Kidney (tissue), 14 donors: ENCODE data around the gene PLEKHM3. TPM values are rescaled to one million over a fixed set of nuclear protein-coding genes. Genes with fewer than 3 reads are reported as not detected.

Source experiments
- DNase-seq, 5 donors: peaks; one replicate each; pipeline ENCODE4 v3.0.0-alpha.2; 2013 to 2020
- FAIRE-seq: peaks from 2 replicates; lab custom pipeline; 2012; peaks lifted over from hg19 to GRCh38; lab: Jason Lieb, UNC
- H3K27ac ChIP-seq, 2 donors: one replicate each; pipeline ENCODE4 v1.7.0; 2013; ENCODE audit warnings: low read depth in 2 of 2, low read length in 2 of 2, inconsistent platforms in 1 of 2
- H3K27me3 ChIP-seq: one replicate; pipeline ENCODE4 v1.7.1; 2013; ENCODE audit warnings: low read length, inconsistent platforms; ENCODE audit not compliant: control insufficient read depth, insufficient read depth
- H3K36me3 ChIP-seq, 3 donors: one replicate each; pipeline versions ENCODE4 v1.7.0 to v1.7.1; 2013; ENCODE audit warnings: low read length in 3 of 3, control low read depth in 1 of 3, inconsistent platforms in 1 of 3; ENCODE audit not compliant: insufficient read depth in 3 of 3, control insufficient read depth in 2 of 3
- H3K4me1 ChIP-seq, 3 donors: one replicate each; pipeline versions ENCODE4 v1.7.0 to v1.7.1; 2013; ENCODE audit warnings: low read length in 3 of 3, inconsistent platforms in 1 of 3, low read depth in 1 of 3; ENCODE audit not compliant: control insufficient read depth in 2 of 3, insufficient read depth in 2 of 3
- H3K4me3 ChIP-seq, 3 donors: one replicate each; pipeline versions ENCODE4 v1.7.0 to v1.8.1; 2013; ENCODE audit warnings: low read length in 3 of 3, control low read depth in 1 of 3, inconsistent platforms in 1 of 3
- H3K9ac ChIP-seq, 3 donors: one replicate each; pipeline versions ENCODE4 v1.7.0 to v1.7.1; 2013; ENCODE audit warnings: low read length in 3 of 3, control low read depth in 1 of 3, inconsistent platforms in 1 of 3
- H3K9me3 ChIP-seq, 3 donors: one replicate each; pipeline versions ENCODE4 v1.7.0 to v1.7.1; 2013; ENCODE audit warnings: low read length in 3 of 3, control low read depth in 1 of 3, inconsistent platforms in 1 of 3; ENCODE audit not compliant: control insufficient read depth in 2 of 3, insufficient read depth in 1 of 3
- CTCF ChIP-seq: IDR thresholded peaks from 3 replicates; pipeline ENCODE4 v1.5.1; 2012; ENCODE audit warnings: mild to moderate bottlenecking, moderate library complexity, borderline replicate concordance; ENCODE audit not compliant: insufficient read depth; ENCODE audit errors: extremely low read depth
- intact Hi-C: fragments of 100-400 bp; cut with DNase I; formaldehyde crosslinking; loops from one replicate; pipeline ENCODE4 v1.11.1; 2022
- polyA plus RNA-seq: library from polyadenylated mRNA; stranded (reverse); fragments of 350-450 nt; fragmentation: Illumina TruSeq; extraction: RNeasy Lipid Tissue Mini Kit (QIAGEN cat#74804); gene quantifications from one replicate; pipeline ENCODE4 v1.2.3, GENCODE V29; 2014; ENCODE audit warnings: low read depth, low replicate concordance; ENCODE audit not compliant: insufficient read depth
- total RNA-seq: library from RNA; stranded (reverse); fragmentation: NEBNext Ultra II Directional; extraction: Animal tissue kit (Norgen Biotek cat#: 25700); gene quantifications from one replicate; pipeline ENCODE4 v1.2.1, GENCODE V29; 2021
- donor health status: control.
- donor health status: control.
- donor health status: control.
- donor health status: control.
- donor health status: control.
- donor health status: DM: yes; HTN: yes; CAD: no.
- donor health status: Normal renal cell carcinoma (clear cell type).

Gene PLEKHM3
- total and polyA plus RNA-seq, 2 donors from 2014 or later: 4.2 to 13.5 TPM

DNA sequence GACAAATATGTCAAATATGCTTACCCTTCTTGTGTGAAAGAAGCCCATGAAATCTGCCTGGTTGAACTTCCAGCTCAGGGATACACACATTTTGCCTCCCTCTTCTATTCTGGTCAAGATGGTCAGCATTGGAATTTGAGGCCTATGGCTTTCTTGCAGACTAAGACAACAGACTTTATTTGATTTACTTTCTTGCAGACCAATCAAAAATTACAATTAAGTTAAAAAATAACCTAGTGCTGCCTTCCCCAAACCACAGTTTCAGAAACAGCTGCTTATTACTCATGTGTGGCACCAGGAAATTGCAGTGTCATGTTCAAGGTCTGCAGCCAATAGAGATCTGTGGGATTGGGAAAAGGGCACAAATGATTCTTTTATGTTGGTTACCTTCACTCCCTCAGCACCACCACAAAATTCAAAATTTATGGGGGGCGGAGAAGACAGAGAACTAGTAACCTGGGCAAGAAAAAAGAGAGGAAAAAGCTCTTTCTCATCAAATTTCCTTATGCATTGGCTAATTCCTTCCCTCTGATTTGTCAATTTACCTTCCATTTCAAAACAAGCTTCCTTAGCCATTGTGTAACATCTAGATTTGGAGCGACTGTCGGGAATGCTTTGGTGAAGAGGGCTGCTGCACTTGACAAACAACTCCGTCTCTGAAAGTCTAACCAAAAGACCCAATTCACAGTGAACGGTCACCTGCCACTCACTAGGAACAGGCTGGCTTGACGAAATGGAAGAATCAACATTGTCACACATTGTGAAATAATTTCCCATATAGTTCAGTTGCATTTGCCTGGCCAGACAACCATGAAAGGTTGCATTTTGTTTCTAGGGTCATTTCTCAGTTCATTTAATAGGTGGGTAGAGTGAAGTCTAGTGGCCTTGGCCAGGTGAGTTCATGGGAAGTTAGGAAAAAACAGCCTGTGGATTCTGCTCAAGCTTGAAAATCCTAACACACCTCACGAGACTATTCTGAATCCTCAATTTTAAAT, 155.2 kb downstream of the PLEKHM3 start:
- FAIRE-seq (no peak), DNase-seq (peak in 1 of 5 donors; percentile 21)
- Histone ChIP-seq H3K27ac (no peak overlapping the region), H3K27me3 (no peaks in the 10 kb centered on the region), H3K4me3 (no peak overlapping the region), H3K9me3 (no peaks in the 10 kb centered on the region), H3K36me3 (no peaks in the 10 kb centered on the region), H3K9ac (no peak overlapping the region), H3K4me1 (peaks cover 0 to 3% (median 2%) of the 10 kb centered on the region in 3 donors)
- intact Hi-C loops: no loop called here
- TF ChIP-seq CTCF: no peak

DNA sequence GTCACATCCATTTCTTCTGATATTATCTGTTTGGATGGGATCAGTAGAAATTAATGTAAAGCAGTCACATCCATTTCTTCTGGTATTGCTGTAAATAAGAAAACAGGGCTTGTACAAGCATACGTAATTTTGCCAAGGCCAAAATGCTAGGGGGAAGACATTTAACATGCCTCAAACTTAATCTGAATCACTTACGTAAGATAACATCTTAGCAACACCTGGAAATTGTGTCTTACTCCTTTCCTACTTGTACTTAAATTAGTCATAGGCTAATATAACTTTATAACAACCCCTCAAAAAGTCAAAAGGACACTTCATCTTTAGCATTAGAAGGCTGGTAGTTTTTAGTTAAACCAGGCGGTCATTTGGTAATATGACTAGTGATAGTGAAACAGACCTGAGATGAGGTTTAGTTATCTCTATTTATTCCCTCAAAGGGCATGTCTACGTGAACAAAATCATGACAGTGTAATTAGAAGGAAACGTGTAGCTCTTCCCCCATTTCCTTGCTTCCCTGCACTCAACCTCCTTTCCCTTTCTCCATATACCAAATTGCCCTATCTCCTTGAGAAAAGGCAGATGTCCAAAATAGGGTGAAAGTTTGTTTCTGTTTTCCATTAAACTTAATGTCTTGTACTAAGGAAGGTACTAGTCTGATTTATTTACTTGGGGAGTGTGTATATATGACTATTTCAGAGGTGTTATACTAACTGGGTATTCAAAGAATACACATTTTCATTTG, 156.3 kb downstream of the PLEKHM3 start:
- no peaks in the 10 kb centered on the region for H3K9me3 ChIP-seq
- intact Hi-C loops: no loop called here
- no peaks in the 10 kb centered on the region for H3K36me3 ChIP-seq
- no peak for FAIRE-seq
- H3K4me1 ChIP-seq: peaks cover 0 to 3% (median 2%) of the 10 kb centered on the region in 3 donors
- DNase-seq: no peak
- no peaks in the 10 kb centered on the region for H3K27me3 ChIP-seq
- TF ChIP-seq CTCF: no peak
- no peak overlapping the region for H3K9ac ChIP-seq
- H3K4me3 ChIP-seq: no peak overlapping the region
- H3K27ac ChIP-seq: no peak overlapping the region

DNA sequence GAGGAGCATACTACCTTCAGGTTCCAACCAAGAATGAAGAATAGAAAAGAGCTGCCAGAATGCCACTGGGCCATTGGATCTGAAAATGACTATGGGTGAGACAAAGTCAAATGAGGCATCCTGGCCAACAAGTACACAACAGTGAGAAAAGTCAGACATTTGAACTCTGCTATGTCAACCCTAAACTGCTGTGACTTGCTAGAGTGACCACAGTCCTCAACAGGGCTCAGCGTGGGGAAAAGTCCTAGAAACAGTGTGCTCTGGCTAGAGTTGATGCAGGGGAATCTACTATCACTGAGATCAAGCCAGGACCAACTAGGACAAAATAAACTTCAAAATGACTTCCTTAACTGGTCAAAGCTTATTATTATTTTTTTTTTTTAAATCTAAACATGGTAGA, 157.4 kb downstream of the PLEKHM3 start:
- Histone ChIP-seq H3K27me3 (no peaks in the 10 kb centered on the region), H3K27ac (no peak overlapping the region), H3K9me3 (no peaks in the 10 kb centered on the region), H3K4me1 (peaks cover 0 to 3% (median 2%) of the 10 kb centered on the region in 3 donors), H3K36me3 (no peaks in the 10 kb centered on the region), H3K9ac (no peak overlapping the region), H3K4me3 (no peak overlapping the region)
- no peak for TF ChIP-seq CTCF
- DNase-seq (no peak), FAIRE-seq (no peak)
- intact Hi-C loops: no loop called here
